Sigmoid colon (tissue), 7 donors: Measurements from ENCODE around the gene HIRIP3. TPM values are rescaled to one million over a fixed set of nuclear protein-coding genes. Genes with fewer than 3 reads are reported as not detected.

Experiments
- DNase-seq: peaks from one replicate; pipeline ENCODE4 v3.0.0-alpha.2; 2019
- H3K27ac ChIP-seq, 4 donors: fragments of 200-600 bp; sonication (generic); one replicate each; pipeline ENCODE4 v1.5.1; 2016 to 2019; ENCODE audit warnings: mild to moderate bottlenecking in 1 of 4
- H3K27me3 ChIP-seq, 3 donors: fragments of 200-600 bp; sonication (generic); one replicate each; pipeline ENCODE4 v1.5.1; 2019; ENCODE audit warnings: mild to moderate bottlenecking in 1 of 3
- H3K36me3 ChIP-seq, 4 donors: fragments of 200-600 bp; sonication (generic); one replicate each; pipeline ENCODE4 v1.5.1; 2016 to 2019
- H3K4me1 ChIP-seq, 4 donors: fragments of 200-600 bp; sonication (generic); one replicate each; pipeline ENCODE4 v1.5.1; 2017 to 2019
- H3K4me3 ChIP-seq, 4 donors: fragments of 200-600 bp; sonication (generic); one replicate each; pipeline ENCODE4 v1.5.1; 2017 to 2019; ENCODE audit warnings: mild to moderate bottlenecking in 2 of 4, moderate library complexity in 1 of 4
- H3K9me3 ChIP-seq, 4 donors: fragments of 200-600 bp in 3 of 4; sonication (generic) in 3 of 4; one replicate each; pipeline versions ENCODE4 v1.5.1 to v1.6.1; 2013 to 2019
- CTCF ChIP-seq, 4 experiments: fragments of 450-650 bp in 3 of 4; fragments of 200-600 bp in 1 of 4; IDR thresholded peaks; one replicate each; pipeline ENCODE4 v1.5.1; 2016 to 2019; ENCODE audit warnings: antibody characterized with exemption in 4 of 4, mild to moderate bottlenecking in 3 of 4, moderate library complexity in 2 of 4
- EP300 ChIP-seq, 4 donors: sonication (generic); formaldehyde crosslinking; IDR thresholded peaks; one replicate each; pipeline ENCODE4 v1.6.1; 2017; ENCODE audit warnings: antibody characterized with exemption in 4 of 4
- POLR2A ChIP-seq, 2 donors: fragments of 450-650 bp; IDR thresholded peaks; one replicate each; pipeline ENCODE4 v1.6.1; 2016; ENCODE audit warnings: antibody characterized with exemption in 2 of 2, mild to moderate bottlenecking in 2 of 2, moderate library complexity in 2 of 2
- POLR2AphosphoS5 ChIP-seq, 4 donors: sonication (generic); formaldehyde crosslinking; IDR thresholded peaks; one replicate each; pipeline ENCODE4 v1.6.1; 2017; ENCODE audit warnings: antibody characterized with exemption in 4 of 4
- WGBS, 2 donors: extraction: QIAGEN DNeasy Blood & Tissue Kit; methylation state at CpG; one replicate each; pipeline ENCODE4 v1.1.7; 2013; 5-methylcytosine and 5-hydroxymethylcytosine counted together
- intact Hi-C: fragments of 100-400 bp; cut with DNase I; formaldehyde crosslinking; loops from one replicate; pipeline ENCODE4 v1.15.1; 2023
- polyA plus RNA-seq, 3 donors: library from polyadenylated mRNA; stranded (reverse); fragments of 200-250 nt; gene quantifications; one replicate each; pipeline ENCODE4 v1.2.3, GENCODE V29; 2013
- total RNA-seq, 4 donors: library from RNA; depleted of rRNA; stranded (reverse); fragments of >200 nt; gene quantifications; one replicate each; pipeline ENCODE4 v1.1.0, GENCODE V29; 2016
- donor health status: healthy with polysubstance abuse.
- donor health status: Bipolar disorder and iron deficiency.
- donor health status: healthy.

Gene HIRIP3
- total and polyA plus RNA-seq, 7 donors, result 9.0 to 22.7 (median 15.8) TPM

- no peak overlapping the region for H3K4me3 ChIP-seq
- 25 to 32% methylated on average over 12 of the region's 12 CpGs for WGBS, 2 donors
- peaks cover 44 to 90% (median 73%) of the 10 kb centered on the region in 3 donors for H3K27me3 ChIP-seq
- no peak for TF ChIP-seq POLR2A (IDR thresholded peaks at IDR 0.05)
- peak in 3 of 4 experiments; percentile 31 to 55 (median 51) for TF ChIP-seq CTCF (IDR thresholded peaks at IDR 0.05)
- intact Hi-C loops, result no loop called here
- H3K27ac ChIP-seq, result no peak overlapping the region
- no peaks in the 10 kb centered on the region for H3K9me3 ChIP-seq
- DNase-seq, result no peak
- peaks cover 0 to 13% (median 9%) of the 10 kb centered on the region in 4 donors for H3K4me1 ChIP-seq
- no peaks in the 10 kb centered on the region for H3K36me3 ChIP-seq
These were observed 36.8 kb upstream of the HIRIP3 start for GRCh38 chr16:30032083-30032819.

GRCh38 chr16:30031477-30031918, 36.1 kb upstream of the HIRIP3 start:
- Histone ChIP-seq H3K36me3 (no peaks in the 10 kb centered on the region), H3K9me3 (no peaks in the 10 kb centered on the region), H3K27me3 (peaks cover 44 to 96% (median 79%) of the 10 kb centered on the region in 3 donors), H3K27ac (no peak overlapping the region), H3K4me1 (peaks cover 0 to 13% (median 9%) of the 10 kb centered on the region in 4 donors), H3K4me3 (peak overlapping the region in 1 of 4 donors; percentile 14)
- WGBS, 2 donors, result 25 to 29% methylated on average over 11 of the region's 11 CpGs
- TF ChIP-seq POLR2AphosphoS5 (IDR thresholded peaks at IDR 0.05) (no peak), EP300 (IDR thresholded peaks at IDR 0.05) (no peak), CTCF (IDR thresholded peaks at IDR 0.05) (no peak), POLR2A (IDR thresholded peaks at IDR 0.05) (no peak)
- DNase-seq, result no peak
- intact Hi-C loops, result no loop called here

- DNase-seq, result no peak
- Histone ChIP-seq H3K4me1 (peaks cover 0 to 13% (median 9%) of the 10 kb centered on the region in 4 donors), H3K4me3 (peak within 1 kb of the TSS in 1 of 4 donors; percentile 14), H3K36me3 (no peaks in the 10 kb centered on the region), H3K27ac (no peak within 1 kb of the TSS), H3K27me3 (peaks cover 44 to 96% (median 83%) of the 10 kb centered on the region in 3 donors), H3K9me3 (no peaks in the 10 kb centered on the region)
- WGBS, 2 donors, result 3 to 5% methylated on average over 27 of the region's 27 CpGs
- intact Hi-C loops, result no loop called here
- no peak for TF ChIP-seq POLR2AphosphoS5 (IDR thresholded peaks at IDR 0.05)
- no peak for TF ChIP-seq EP300 (IDR thresholded peaks at IDR 0.05)
- TF ChIP-seq POLR2A (IDR thresholded peaks at IDR 0.05), result no peak
- no peak for TF ChIP-seq CTCF (IDR thresholded peaks at IDR 0.05)
These were observed 35.5 kb upstream of the HIRIP3 start, which contains the start of gene TLCD3B for GRCh38 chr16:30030841-30031413. TSS of gene TLCD3B (minus strand) at chr16:30031271. CDS start at chr16:30030527, 744 bp downstream.

GRCh38 chr16:30030011-30030685, 34.7 kb upstream of the HIRIP3 start:
- no peak for DNase-seq
- WGBS, 2 donors, result 21 to 23% methylated on average over 23 of the region's 23 CpGs
- H3K36me3 ChIP-seq, result no peaks in the 10 kb centered on the region
- H3K4me3 ChIP-seq, result no peak overlapping the region
- peaks cover 0 to 13% (median 9%) of the 10 kb centered on the region in 4 donors for H3K4me1 ChIP-seq
- no peak overlapping the region for H3K27ac ChIP-seq
- no peaks in the 10 kb centered on the region for H3K9me3 ChIP-seq
- intact Hi-C loops, result no loop called here
- TF ChIP-seq POLR2A (IDR thresholded peaks at IDR 0.05) (no peak), EP300 (IDR thresholded peaks at IDR 0.05) (no peak), POLR2AphosphoS5 (IDR thresholded peaks at IDR 0.05) (no peak), CTCF (IDR thresholded peaks at IDR 0.05) (no peak)
- H3K27me3 ChIP-seq, result peaks cover 44 to 98% (median 84%) of the 10 kb centered on the region in 3 donors
